ENCODE results near the gene CD200.

DNA sequence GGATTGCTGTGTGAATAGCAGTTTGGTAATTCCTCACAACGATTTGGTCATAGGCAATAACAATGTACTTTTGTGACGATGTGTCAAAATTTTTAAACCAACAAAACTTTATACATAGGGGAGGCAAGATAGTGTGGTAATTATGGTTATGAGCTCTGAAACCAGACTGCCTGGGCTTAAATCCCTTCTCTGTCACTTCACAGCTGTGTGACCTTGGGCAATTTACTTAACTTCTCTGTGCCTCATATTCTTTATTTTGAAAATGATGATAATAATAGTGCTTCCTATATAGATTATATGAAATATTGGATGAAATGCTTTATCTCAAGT, 5.7 kb downstream of the CD200 start:
- no peak for TF ChIP-seq CTCF (conservative IDR thresholded peaks at IDR 0.05; ENCODE audit: low read depth, low read length)
- no peak for TF ChIP-seq EZH2 (IDR thresholded peaks at IDR 0.05; ENCODE audit: borderline replicate concordance, low read depth, low read length, poor library complexity, severe bottlenecking)
